HL-60 (cell line): Measurements from ENCODE around the gene EGFL7.

ENCODE experiments used
- GABPA ChIP-seq: IDR thresholded peaks from 2 replicates; pipeline ENCODE4 v1.6.1; 2012; ENCODE audit warnings: low read depth
- POLR2AphosphoS5 ChIP-seq: IDR thresholded peaks from 2 replicates; pipeline ENCODE4 v1.6.1; 2012; ENCODE audit warnings: low read depth
- TF ChIP-seq, protein P1 (sequence below): IDR thresholded peaks from one replicate; pipeline ENCODE4 v1.5.1; 2011; ENCODE audit warnings: low read length, control low read depth, inconsistent platforms; ENCODE audit not compliant: insufficient read depth

DNA sequence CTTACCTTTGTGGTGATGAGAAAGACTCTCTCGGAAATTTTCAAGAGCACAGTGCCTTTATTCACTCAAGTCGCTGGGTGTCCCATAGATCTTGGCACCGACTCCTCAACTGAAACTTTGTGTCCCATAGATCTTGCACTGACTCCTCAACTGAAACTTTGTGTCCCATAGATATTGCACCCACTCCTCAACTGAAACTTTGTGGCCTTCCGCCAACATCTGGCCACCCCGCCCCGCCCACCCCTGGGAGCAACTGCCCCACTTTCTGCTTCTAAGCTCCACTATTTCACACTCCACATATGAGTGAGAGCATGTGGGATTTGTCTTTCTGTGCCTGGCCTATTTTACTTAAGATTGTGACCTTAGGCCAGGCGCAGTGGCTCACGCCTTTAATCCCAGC lies 12.7 kb upstream of the EGFL7 start:
- TF ChIP-seq, protein P1, sequence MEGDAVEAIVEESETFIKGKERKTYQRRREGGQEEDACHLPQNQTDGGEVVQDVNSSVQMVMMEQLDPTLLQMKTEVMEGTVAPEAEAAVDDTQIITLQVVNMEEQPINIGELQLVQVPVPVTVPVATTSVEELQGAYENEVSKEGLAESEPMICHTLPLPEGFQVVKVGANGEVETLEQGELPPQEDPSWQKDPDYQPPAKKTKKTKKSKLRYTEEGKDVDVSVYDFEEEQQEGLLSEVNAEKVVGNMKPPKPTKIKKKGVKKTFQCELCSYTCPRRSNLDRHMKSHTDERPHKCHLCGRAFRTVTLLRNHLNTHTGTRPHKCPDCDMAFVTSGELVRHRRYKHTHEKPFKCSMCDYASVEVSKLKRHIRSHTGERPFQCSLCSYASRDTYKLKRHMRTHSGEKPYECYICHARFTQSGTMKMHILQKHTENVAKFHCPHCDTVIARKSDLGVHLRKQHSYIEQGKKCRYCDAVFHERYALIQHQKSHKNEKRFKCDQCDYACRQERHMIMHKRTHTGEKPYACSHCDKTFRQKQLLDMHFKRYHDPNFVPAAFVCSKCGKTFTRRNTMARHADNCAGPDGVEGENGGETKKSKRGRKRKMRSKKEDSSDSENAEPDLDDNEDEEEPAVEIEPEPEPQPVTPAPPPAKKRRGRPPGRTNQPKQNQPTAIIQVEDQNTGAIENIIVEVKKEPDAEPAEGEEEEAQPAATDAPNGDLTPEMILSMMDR: no peak
- TF ChIP-seq POLR2AphosphoS5 (no peak), GABPA (no peak)
